Subcutaneous abdominal adipose tissue (tissue), 5 donors: ENCODE measurements around the gene RASAL2.
"Not testable (repeated sequence)": the region's sequence is repeated elsewhere in the genome, so short reads cannot be mapped to it uniquely, and the experiment has no call there.

Experiments
- H3K27ac ChIP-seq: one replicate; pipeline ENCODE4 v1.7.0; 2013; ENCODE audit warnings: low read depth, mild to moderate bottlenecking, inconsistent platforms, low read length, moderate library complexity
- H3K27me3 ChIP-seq, 5 donors: one replicate each; pipeline ENCODE4 v1.7.0; 2013; ENCODE audit warnings: low read length in 5 of 5, inconsistent platforms in 1 of 5; ENCODE audit not compliant: control insufficient read depth in 5 of 5, insufficient read depth in 4 of 5
- H3K36me3 ChIP-seq, 5 donors: one replicate each; pipeline ENCODE4 v1.7.0; 2013; ENCODE audit warnings: low read length in 5 of 5; ENCODE audit not compliant: control insufficient read depth in 5 of 5, insufficient read depth in 5 of 5
- H3K4me1 ChIP-seq, 5 donors: one replicate each; pipeline ENCODE4 v1.7.0; 2013; ENCODE audit warnings: low read length in 5 of 5, mild to moderate bottlenecking in 3 of 5, moderate library complexity in 1 of 5; ENCODE audit not compliant: control insufficient read depth in 5 of 5, insufficient read depth in 5 of 5
- H3K4me3 ChIP-seq, 5 donors: one replicate each; pipeline ENCODE4 v1.7.0; 2013; ENCODE audit warnings: low read length in 5 of 5, low read depth in 1 of 5
- H3K9ac ChIP-seq, 5 donors: one replicate each; pipeline ENCODE4 v1.7.0; 2013; ENCODE audit warnings: low read length in 5 of 5, mild to moderate bottlenecking in 4 of 5, moderate library complexity in 3 of 5
- H3K9me3 ChIP-seq, 5 donors: one replicate each; pipeline ENCODE4 v1.7.0; 2013; ENCODE audit warnings: low read length in 5 of 5; ENCODE audit not compliant: control insufficient read depth in 5 of 5
- donor health status: healthy.
- donor health status: healthy.
- donor health status: healthy.
- donor health status: healthy.
- donor health status: healthy.

Gene RASAL2

DNA sequence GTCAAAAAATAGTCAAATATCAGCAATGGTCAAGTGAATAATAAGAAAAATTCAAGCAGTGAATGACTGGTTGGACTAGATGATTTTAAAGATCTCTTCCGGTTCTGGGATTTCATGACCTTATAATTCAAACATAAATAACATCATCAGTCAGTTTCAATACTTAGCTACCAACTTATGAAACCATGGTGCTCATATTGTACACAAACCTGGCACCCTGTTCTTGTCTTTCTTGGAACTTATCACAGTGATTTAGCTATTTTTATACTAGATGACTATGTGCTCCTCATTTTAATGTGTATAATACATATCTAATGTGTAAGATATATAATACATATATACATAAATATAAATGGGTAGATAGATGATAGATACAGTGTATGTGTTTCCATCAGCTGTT, 245.9 kb downstream of the RASAL2 start:
- H3K9me3 ChIP-seq, result no peaks in the 10 kb centered on the region
- H3K9ac ChIP-seq, result no peak overlapping the region
- H3K4me3 ChIP-seq, result no peak overlapping the region
- H3K36me3 ChIP-seq, result no peaks in the 10 kb centered on the region
- H3K27me3 ChIP-seq, result no peaks in the 10 kb centered on the region
- peaks cover 0 to 23% (median 11%) of the 10 kb centered on the region in 5 donors for H3K4me1 ChIP-seq
- no peak overlapping the region for H3K27ac ChIP-seq

DNA sequence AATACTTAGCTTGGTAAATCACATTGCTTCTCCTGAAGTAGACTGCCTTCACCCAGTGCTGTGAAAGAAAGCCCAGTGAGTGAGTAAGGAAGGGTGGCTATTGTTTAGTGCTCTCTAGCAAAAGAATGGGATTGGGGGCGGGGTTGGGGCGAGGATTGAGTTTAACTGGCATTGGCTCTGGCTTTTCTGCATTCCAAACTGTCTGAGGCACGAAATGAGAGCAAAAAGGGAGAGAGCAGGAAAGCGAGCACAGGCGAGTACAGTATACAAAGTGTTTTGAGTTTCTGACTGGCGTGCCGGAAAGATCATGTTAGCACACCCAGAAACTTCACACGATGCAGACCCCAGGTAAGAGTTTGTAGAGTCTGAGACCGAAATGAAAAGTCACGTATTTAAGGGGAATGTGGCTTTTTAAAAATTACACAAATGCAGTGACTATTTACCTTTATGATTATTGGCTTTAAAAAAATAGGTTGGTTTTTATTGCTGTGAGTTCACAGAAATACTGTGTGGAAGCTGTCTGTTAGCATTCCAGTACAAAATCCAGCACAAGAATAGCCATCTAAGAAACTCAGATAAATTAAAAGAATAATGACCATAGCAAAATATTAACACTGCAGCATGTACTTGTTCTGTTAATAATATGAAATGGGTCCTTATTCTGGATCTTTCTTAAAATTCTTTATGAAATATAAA, 247.5 kb downstream of the RASAL2 start:
- Histone ChIP-seq H3K27ac (no peak overlapping the region), H3K4me1 (peaks cover 0 to 28% (median 16%) of the 10 kb centered on the region in 5 donors), H3K36me3 (no peaks in the 10 kb centered on the region), H3K4me3 (peak overlapping the region in 3 of 5 donors; percentile 7 to 30 (median 10)), H3K9ac (peak overlapping the region in 3 of 5 donors; percentile 4 to 43 (median 6)), H3K27me3 (no peaks in the 10 kb centered on the region), H3K9me3 (no peaks in the 10 kb centered on the region)

DNA sequence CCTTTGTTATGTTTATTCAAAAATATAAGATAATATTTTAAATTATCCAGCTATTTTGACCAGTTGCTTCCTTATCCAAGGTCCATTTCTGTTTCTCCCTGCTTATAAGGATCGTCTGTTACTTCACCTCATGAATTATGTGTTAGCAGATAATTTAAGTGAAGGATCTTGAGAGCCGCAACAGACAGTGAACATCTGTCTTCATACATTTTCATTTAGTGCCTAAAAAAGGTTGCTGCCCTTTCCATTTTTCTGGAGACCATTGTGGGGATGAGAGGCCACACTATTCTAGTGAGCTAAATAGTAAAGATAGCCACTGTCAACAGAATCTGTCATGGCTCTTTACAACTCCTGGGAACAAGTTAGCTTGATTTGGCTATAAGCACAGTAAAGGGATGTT, 248.8 kb downstream of the RASAL2 start:
- Histone ChIP-seq H3K36me3 (no peaks in the 10 kb centered on the region), H3K9ac (no peak overlapping the region), H3K27ac (no peak overlapping the region), H3K4me1 (peaks cover 0 to 28% (median 16%) of the 10 kb centered on the region in 5 donors), H3K9me3 (no peaks in the 10 kb centered on the region), H3K4me3 (no peak overlapping the region), H3K27me3 (no peaks in the 10 kb centered on the region)

GRCh38 chr1:178344513-178345091, 250.7 kb downstream of the RASAL2 start:
- H3K9me3 ChIP-seq, result no peaks in the 10 kb centered on the region
- H3K4me1 ChIP-seq, result peaks cover 0 to 28% (median 16%) of the 10 kb centered on the region in 5 donors
- no peaks in the 10 kb centered on the region for H3K36me3 ChIP-seq
- peak overlapping the region in 2 of 5 donors; percentile 1 to 27 for H3K9ac ChIP-seq
- peak overlapping the region; percentile 64 for H3K27ac ChIP-seq
- peak overlapping the region in 2 of 5 donors; percentile 4 to 25 for H3K4me3 ChIP-seq
- no peaks in the 10 kb centered on the region for H3K27me3 ChIP-seq

- H3K27ac ChIP-seq, result peak overlapping the region; percentile 64
- peaks cover 0 to 26% (median 16%) of the 10 kb centered on the region in 5 donors for H3K4me1 ChIP-seq
- no peaks in the 10 kb centered on the region for H3K9me3 ChIP-seq
- H3K9ac ChIP-seq, result no peak overlapping the region
- H3K36me3 ChIP-seq, result no peaks in the 10 kb centered on the region
- H3K4me3 ChIP-seq, result no peak overlapping the region
- H3K27me3 ChIP-seq, result no peaks in the 10 kb centered on the region
Measured at GRCh38 chr1:178345238-178345637, 251.3 kb downstream of the RASAL2 start.

- Histone ChIP-seq H3K27ac (no peak overlapping the region), H3K27me3 (no peaks in the 10 kb centered on the region), H3K36me3 (no peaks in the 10 kb centered on the region), H3K9ac (no peak overlapping the region), H3K4me3 (no peak overlapping the region), H3K4me1 (peaks cover 0 to 26% (median 16%) of the 10 kb centered on the region in 5 donors), H3K9me3 (no peaks in the 10 kb centered on the region)
Measured at GRCh38 chr1:178345807-178346206, 251.9 kb downstream of the RASAL2 start.

GRCh38 chr1:178349801-178350200, 255.9 kb downstream of the RASAL2 start:
- peaks cover 0 to 8% (median 5%) of the 10 kb centered on the region in 5 donors for H3K4me1 ChIP-seq
- H3K27ac ChIP-seq, result no peak overlapping the region
- no peaks in the 10 kb centered on the region for H3K36me3 ChIP-seq
- peaks cover 0 to 7% (median 0%) of the 10 kb centered on the region in 5 donors for H3K9me3 ChIP-seq
- H3K4me3 ChIP-seq, result no peak overlapping the region
- no peak overlapping the region for H3K9ac ChIP-seq
- no peaks in the 10 kb centered on the region for H3K27me3 ChIP-seq

DNA sequence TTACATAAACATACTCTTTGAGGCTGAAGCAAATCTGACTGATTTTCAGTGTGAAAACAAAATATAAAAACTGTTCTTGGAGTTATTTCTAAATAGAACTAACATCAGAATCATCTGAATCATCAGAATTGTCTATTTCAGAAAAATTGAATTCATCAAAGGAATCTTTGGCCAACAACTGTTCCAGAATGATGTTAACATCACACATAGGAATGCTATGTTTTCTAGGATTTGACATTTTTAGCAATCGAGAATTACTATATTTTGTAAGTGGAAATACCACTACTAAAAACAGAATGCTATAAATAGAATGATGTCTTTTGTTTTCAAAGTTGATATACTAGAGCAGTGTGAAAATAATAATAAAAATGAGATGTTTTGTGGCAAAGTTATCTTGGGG, 258.0 kb downstream of the RASAL2 start:
- H3K4me1 ChIP-seq, H3K36me3 ChIP-seq, H3K9ac ChIP-seq, H3K4me3 ChIP-seq, H3K27me3 ChIP-seq, H3K9me3 ChIP-seq, H3K27ac ChIP-seq: not testable (repeated sequence)

DNA sequence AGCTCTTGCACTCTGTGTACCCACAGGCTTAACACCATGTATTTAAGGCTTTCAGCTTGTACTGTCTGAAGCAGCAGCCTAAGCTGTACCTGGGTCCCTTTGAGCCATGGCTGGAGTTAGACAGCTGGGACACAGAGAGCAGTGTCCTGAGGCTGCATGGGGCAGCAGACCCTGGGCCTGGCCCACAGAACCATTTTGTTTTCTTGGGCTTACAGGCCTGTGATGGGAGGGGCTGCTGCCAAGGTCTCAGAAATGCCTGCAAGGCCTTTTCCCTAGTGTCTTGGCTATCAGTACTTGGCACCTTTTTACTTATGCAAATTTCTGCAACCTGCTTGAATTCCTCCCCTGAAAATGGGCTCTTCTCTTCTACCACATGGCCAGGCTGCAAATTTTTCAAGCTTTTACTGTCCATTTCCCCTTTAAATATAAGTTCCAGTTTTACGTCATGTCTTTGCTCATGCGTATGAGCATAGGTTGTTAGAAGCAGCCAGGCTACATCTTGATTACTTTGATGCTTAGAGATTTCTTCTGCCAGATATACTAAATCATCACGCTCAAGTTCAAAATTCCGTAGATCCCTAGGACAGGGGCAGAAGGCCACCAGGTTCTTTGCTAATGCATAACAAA, 259.0 kb downstream of the RASAL2 start:
- Histone ChIP-seq H3K9ac (no peak overlapping the region), H3K27me3 (no peaks in the 10 kb centered on the region), H3K36me3 (no peaks in the 10 kb centered on the region), H3K4me3 (no peak overlapping the region), H3K27ac (no peak overlapping the region), H3K9me3 (peaks cover 0 to 7% (median 0%) of the 10 kb centered on the region in 5 donors), H3K4me1 (no peaks in the 10 kb centered on the region)

DNA sequence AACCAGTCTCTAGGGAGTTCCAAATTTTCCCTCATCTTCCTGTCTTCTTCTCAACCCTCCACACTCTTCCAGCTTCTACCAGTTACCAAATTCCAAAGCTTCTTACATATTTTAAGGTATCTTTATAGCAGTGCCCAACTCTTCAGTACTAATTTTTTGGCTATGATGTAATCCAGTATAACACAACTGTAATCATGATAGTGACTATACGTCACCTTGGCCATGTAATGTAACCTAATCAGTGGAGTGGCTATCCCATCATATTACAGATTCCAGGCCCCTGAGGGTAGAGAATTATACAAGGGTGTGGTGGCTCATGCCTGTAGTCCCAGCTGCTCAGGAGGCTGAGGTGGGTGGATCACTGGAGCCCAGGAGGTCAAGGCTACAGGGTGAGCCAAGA, 259.6 kb downstream of the RASAL2 start:
- H3K27ac ChIP-seq, result no peak overlapping the region
- no peaks in the 10 kb centered on the region for H3K27me3 ChIP-seq
- no peaks in the 10 kb centered on the region for H3K4me1 ChIP-seq
- no peak overlapping the region for H3K4me3 ChIP-seq
- peaks cover 0 to 7% (median 0%) of the 10 kb centered on the region in 5 donors for H3K9me3 ChIP-seq
- H3K9ac ChIP-seq, result no peak overlapping the region
- H3K36me3 ChIP-seq, result no peaks in the 10 kb centered on the region
